Mesenchymal stem cell (in vitro differentiated cells and primary cell): ENCODE data around the gene FBXO21.

Source experiments
- DNase-seq: peaks from one replicate; pipeline ENCODE4 v3.0.0-alpha.2; 2013
- H2AFZ ChIP-seq: one replicate; pipeline ENCODE4 v1.6.1; 2013; ENCODE audit warnings: low read depth, mild to moderate bottlenecking, control low read depth, inconsistent platforms, low read length, moderate library complexity
- H2AK5ac ChIP-seq: 2 replicates; pipeline ENCODE4 v1.6.1; 2013; ENCODE audit warnings: low read length, moderate library complexity, mild to moderate bottlenecking, inconsistent platforms; ENCODE audit not compliant: severe bottlenecking
- H2BK120ac ChIP-seq: one replicate; pipeline ENCODE4 v1.6.1; 2013; ENCODE audit warnings: low read depth, mild to moderate bottlenecking, inconsistent platforms, low read length, moderate library complexity
- H2BK12ac ChIP-seq, 2 experiments: one replicate each; pipeline ENCODE4 v1.6.1; 2013; ENCODE audit warnings: inconsistent platforms in 2 of 2, low read length in 2 of 2, mild to moderate bottlenecking in 2 of 2, moderate library complexity in 2 of 2, control low read depth in 1 of 2
- H2BK15ac ChIP-seq: one replicate; pipeline ENCODE4 v1.6.1; 2013; ENCODE audit warnings: mild to moderate bottlenecking, low read depth, inconsistent platforms; ENCODE audit not compliant: poor library complexity, severe bottlenecking
- H2BK5ac ChIP-seq: 2 replicates; pipeline ENCODE4 v1.6.1; 2013; ENCODE audit warnings: low read depth, mild to moderate bottlenecking, low read length, control low read depth, inconsistent platforms; ENCODE audit not compliant: poor library complexity, severe bottlenecking
- H3K14ac ChIP-seq, 2 experiments: one replicate each; pipeline ENCODE4 v1.6.1; 2013; ENCODE audit warnings: inconsistent platforms in 2 of 2, low read length in 2 of 2, control low read depth in 1 of 2, mild to moderate bottlenecking in 1 of 2, moderate library complexity in 1 of 2
- H3K18ac ChIP-seq, 2 experiments: one replicate each; pipeline ENCODE4 v1.6.1; 2013; ENCODE audit warnings: inconsistent platforms in 2 of 2, low read length in 2 of 2, control low read depth in 1 of 2, low read depth in 1 of 2, mild to moderate bottlenecking in 1 of 2
- H3K23ac ChIP-seq, 2 experiments: one replicate each; pipeline ENCODE4 v1.6.1; 2013; ENCODE audit warnings: inconsistent platforms in 2 of 2, low read length in 2 of 2, mild to moderate bottlenecking in 2 of 2, moderate library complexity in 2 of 2, control low read depth in 1 of 2
- H3K27ac ChIP-seq: 2 replicates; pipeline ENCODE4 v1.5.1; 2013; ENCODE audit warnings: mild to moderate bottlenecking, moderate library complexity, low read length, control low read depth, inconsistent platforms; ENCODE audit not compliant: poor library complexity, severe bottlenecking
- H3K27me3 ChIP-seq, 2 experiments: 2 replicates each; pipeline versions ENCODE4 v1.6.1 to v1.7.0; 2013; ENCODE audit warnings: low read length in 2 of 2, mild to moderate bottlenecking in 2 of 2, moderate library complexity in 2 of 2, control low read depth in 1 of 2, inconsistent platforms in 1 of 2; ENCODE audit not compliant: control insufficient read depth in 1 of 2, insufficient read depth in 1 of 2
- H3K36me3 ChIP-seq, 2 experiments: 2 replicates each; pipeline versions ENCODE4 v1.6.1 to v1.7.0; 2013; ENCODE audit warnings: low read length in 2 of 2, control low read depth in 1 of 2, inconsistent platforms in 1 of 2, low read depth in 1 of 2, mild to moderate bottlenecking in 1 of 2; ENCODE audit not compliant: insufficient read depth in 2 of 2, control insufficient read depth in 1 of 2
- H3K4ac ChIP-seq, 2 experiments: one replicate each; pipeline ENCODE4 v1.6.1; 2013; ENCODE audit warnings: inconsistent platforms in 2 of 2, low read length in 2 of 2, mild to moderate bottlenecking in 2 of 2, moderate library complexity in 2 of 2, control low read depth in 1 of 2, low read depth in 1 of 2
- H3K4me1 ChIP-seq: 2 replicates; pipeline ENCODE4 v1.6.1; 2013; ENCODE audit warnings: low read depth, low read length, control low read depth; ENCODE audit not compliant: control insufficient read depth, insufficient read depth
- H3K4me2 ChIP-seq: 2 replicates; pipeline ENCODE4 v1.6.1; 2013; ENCODE audit warnings: low read length, mild to moderate bottlenecking, inconsistent platforms; ENCODE audit not compliant: poor library complexity, severe bottlenecking
- H3K4me3 ChIP-seq, 2 experiments: 2 replicates each; pipeline versions ENCODE4 v1.5.1 to v1.7.0; 2013; ENCODE audit warnings: low read length in 2 of 2, mild to moderate bottlenecking in 2 of 2, control low read depth in 1 of 2, low read depth in 1 of 2; ENCODE audit not compliant: insufficient read depth in 1 of 2
- H3K79me1 ChIP-seq: replicated peaks from 2 replicates; pipeline ENCODE4 v1.6.1; 2013; ENCODE audit warnings: mild to moderate bottlenecking, control low read depth, low read length, inconsistent platforms; ENCODE audit not compliant: poor library complexity, severe bottlenecking
- H3K9ac ChIP-seq: 2 replicates; pipeline ENCODE4 v1.7.0; 2013; ENCODE audit warnings: mild to moderate bottlenecking, low read length, moderate library complexity
- H3K9me3 ChIP-seq: 2 replicates; pipeline ENCODE4 v1.7.0; 2013; ENCODE audit warnings: mild to moderate bottlenecking, low read length; ENCODE audit not compliant: control insufficient read depth
- H4K8ac ChIP-seq: one replicate; pipeline ENCODE4 v1.6.1; 2013; ENCODE audit warnings: inconsistent platforms, mild to moderate bottlenecking, low read length, moderate library complexity
- H4K91ac ChIP-seq: one replicate; pipeline ENCODE4 v1.6.1; 2013; ENCODE audit warnings: mild to moderate bottlenecking, low read length, inconsistent platforms
- WGBS: methylation state at CpG from one replicate; pipeline ENCODE4 v1.1.7; 2013; ENCODE audit warnings: mixed read lengths; 5-methylcytosine and 5-hydroxymethylcytosine counted together

Gene FBXO21

DNA sequence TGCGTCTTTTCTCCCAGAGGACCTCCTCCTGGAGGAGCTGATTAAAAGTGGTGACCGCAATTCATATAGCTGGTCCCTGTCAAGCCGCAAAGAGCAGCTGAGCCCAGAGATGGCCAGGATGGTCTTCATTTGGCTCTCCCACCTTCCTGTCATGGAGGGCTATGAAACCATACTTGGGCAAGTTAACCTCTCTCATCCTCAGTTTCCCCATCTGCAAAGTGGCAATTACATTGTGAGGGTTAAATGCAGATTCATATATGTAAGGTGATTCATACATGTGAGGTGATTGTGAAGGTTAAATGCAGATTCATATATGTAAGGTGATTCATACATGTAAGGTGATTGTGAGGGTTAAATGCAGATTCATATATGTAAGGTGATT, 87.5 kb downstream of the FBXO21 start:
- no peak overlapping the region for H3K18ac ChIP-seq
- H3K4me3 ChIP-seq, result no peak overlapping the region
- H3K4me2 ChIP-seq, result no peak overlapping the region
- no peak overlapping the region for H2BK120ac ChIP-seq
- H3K79me1 ChIP-seq, result no peaks in the 10 kb centered on the region
- no peaks in the 10 kb centered on the region for H3K36me3 ChIP-seq
- H3K4ac ChIP-seq, result no peak overlapping the region
- H3K4me1 ChIP-seq, result peaks cover 13% of the 10 kb centered on the region
- H2BK15ac ChIP-seq, result no peak overlapping the region
- no peaks in the 10 kb centered on the region for H3K9me3 ChIP-seq
- H3K23ac ChIP-seq, result no peak overlapping the region
- no peak overlapping the region for H4K8ac ChIP-seq
- no peak overlapping the region for H2BK12ac ChIP-seq
- no peak overlapping the region for H2AK5ac ChIP-seq
- H3K27ac ChIP-seq, result no peak overlapping the region
- WGBS, result 89% methylated on average over 3 of the region's 3 CpGs
- H4K91ac ChIP-seq, result no peak overlapping the region
- no peak for DNase-seq
- no peak overlapping the region for H3K9ac ChIP-seq
- no peak overlapping the region for H2AFZ ChIP-seq
- H2BK5ac ChIP-seq, result no peak overlapping the region
- peaks cover 65 to 80% of the 10 kb centered on the region in 2 experiments for H3K27me3 ChIP-seq
- no peak overlapping the region for H3K14ac ChIP-seq

DNA sequence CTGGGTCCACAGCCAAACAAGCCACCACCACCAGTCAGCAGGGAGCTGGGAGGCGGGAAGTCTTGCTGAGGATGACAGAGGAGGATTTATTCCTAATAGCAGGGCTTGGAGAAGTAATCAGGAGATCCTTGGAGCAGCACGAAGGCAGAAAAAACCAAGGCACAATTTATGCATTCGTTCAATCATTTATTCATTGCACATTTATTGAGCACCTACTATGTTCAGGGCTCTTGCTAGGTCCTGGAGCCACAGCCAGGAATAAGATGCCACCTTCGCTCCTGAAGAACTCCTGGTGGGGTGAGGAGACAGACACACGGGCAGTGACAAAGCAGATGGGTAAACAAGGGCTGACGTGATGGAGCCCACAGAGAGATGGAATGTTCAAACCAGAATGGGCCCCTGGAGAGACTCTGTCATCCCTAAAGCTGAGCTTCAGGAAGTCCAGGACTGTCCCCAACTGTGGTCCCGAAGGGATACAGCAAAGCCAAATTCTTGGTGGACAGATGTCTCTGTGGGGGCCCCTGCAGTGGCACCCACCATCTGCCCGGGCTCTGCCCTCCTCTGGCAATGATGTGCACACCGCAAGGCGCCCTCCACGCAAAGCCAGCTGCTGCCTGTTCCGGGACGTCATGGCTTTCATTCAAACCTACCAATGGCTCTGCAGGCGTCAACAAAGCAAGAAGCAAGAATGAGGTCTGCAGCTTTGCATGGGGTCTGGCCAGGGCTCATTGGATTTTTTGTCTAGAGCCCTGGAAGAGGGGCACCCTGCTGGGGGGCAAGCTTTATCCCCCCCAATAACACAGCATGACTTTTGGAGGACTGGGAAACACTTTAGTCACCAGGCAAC, 88.1 kb downstream of the FBXO21 start:
- Histone ChIP-seq H4K8ac (no peak overlapping the region), H2AFZ (no peak overlapping the region), H2BK120ac (no peak overlapping the region), H3K9me3 (no peaks in the 10 kb centered on the region), H3K27me3 (peaks cover 63 to 80% of the 10 kb centered on the region in 2 experiments), H3K9ac (no peak overlapping the region), H3K27ac (no peak overlapping the region), H3K79me1 (no peaks in the 10 kb centered on the region), H3K14ac (no peak overlapping the region), H3K4me3 (no peak overlapping the region), H2BK5ac (no peak overlapping the region), H3K4ac (no peak overlapping the region), H3K23ac (no peak overlapping the region), H3K36me3 (no peaks in the 10 kb centered on the region), H2BK15ac (no peak overlapping the region), H2AK5ac (no peak overlapping the region), H2BK12ac (no peak overlapping the region), H3K4me1 (peaks cover 13% of the 10 kb centered on the region), H4K91ac (no peak overlapping the region), H3K4me2 (no peak overlapping the region), H3K18ac (no peak overlapping the region)
- DNase-seq, result no peak
- 62% methylated on average over 13 of the region's 14 CpGs for WGBS

DNA sequence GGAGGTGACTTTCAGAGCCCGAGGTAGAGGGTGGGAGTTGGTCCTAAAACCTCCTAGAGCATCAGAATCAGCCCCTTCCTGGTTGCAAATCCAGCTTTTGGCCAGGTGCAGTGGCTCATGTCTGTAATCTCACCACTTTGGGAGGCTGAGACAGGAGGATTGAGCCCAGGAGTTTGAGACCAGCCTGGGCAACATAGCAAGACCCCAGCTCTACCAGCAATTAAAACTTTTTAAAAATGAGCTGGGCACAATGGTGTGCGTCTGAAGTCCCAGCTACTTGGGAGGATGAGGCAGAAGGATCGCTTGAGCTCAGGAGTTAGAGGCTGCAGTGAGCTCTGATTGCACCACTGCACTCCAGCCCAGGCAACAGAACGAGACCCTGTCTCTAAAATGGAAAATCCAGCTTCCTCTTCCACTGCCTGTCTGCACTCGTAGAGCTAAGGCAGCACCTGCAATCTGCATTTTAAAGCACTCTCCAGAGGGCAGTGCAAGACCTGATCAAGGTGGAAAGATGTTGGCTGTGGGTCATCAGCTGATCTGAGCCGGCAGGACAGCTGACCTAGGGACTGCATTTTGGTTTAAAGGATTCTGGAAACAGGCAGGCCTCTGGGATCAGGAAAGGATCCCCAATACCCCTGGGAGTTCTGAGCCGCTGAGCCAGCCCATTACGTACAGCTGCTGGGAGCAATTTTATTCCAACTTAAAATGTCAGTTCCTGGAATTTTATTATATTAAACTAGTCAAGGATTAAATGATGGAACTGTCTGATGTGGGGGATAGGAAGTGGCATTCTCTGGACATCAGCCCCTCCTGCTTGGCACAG, 89.2 kb downstream of the FBXO21 start:
- Histone ChIP-seq H3K4me2 (no peak overlapping the region), H2BK5ac (no peak overlapping the region), H3K9ac (no peak overlapping the region), H3K27me3 (peaks cover 71 to 82% of the 10 kb centered on the region in 2 experiments), H2BK120ac (no peak overlapping the region), H3K4me1 (peaks cover 13% of the 10 kb centered on the region), H3K4me3 (no peak overlapping the region), H3K4ac (no peak overlapping the region), H2BK12ac (no peak overlapping the region), H3K18ac (no peak overlapping the region), H3K36me3 (no peaks in the 10 kb centered on the region), H2BK15ac (no peak overlapping the region), H3K9me3 (no peaks in the 10 kb centered on the region), H2AK5ac (no peak overlapping the region), H3K79me1 (no peaks in the 10 kb centered on the region), H2AFZ (no peak overlapping the region), H3K27ac (no peak overlapping the region), H4K91ac (no peak overlapping the region), H4K8ac (no peak overlapping the region), H3K14ac (no peak overlapping the region), H3K23ac (no peak overlapping the region)
- DNase-seq, result no peak
- WGBS, result 72% methylated on average over 6 of the region's 8 CpGs

DNA sequence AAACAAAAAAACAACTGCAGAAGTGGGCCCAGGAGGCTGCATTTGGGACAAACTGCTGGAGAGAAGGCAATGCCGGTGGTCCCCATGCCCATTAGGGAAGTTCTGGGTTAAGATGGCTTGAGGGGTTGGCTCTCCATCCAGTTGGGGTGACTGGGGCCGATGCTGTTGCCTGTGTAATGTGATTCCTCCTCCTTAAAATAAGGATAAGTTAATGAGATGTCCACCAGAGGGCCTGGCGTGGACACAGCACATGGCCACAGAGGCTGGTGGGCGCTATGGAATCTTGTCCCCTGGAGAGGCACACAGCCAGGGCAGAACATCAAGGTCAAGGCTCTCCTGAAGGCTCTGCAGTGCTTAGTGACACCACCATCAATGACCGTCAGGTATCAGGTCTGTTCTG, 90.0 kb downstream of the FBXO21 start:
- no peak overlapping the region for H3K9ac ChIP-seq

More for the DNA sequence above, 90.0 kb downstream of the FBXO21 start:
- Histone ChIP-seq H3K9me3 (no peaks in the 10 kb centered on the region), H2BK5ac (no peak overlapping the region), H3K36me3 (no peaks in the 10 kb centered on the region), H3K14ac (no peak overlapping the region), H2AFZ (no peak overlapping the region), H2BK12ac (no peak overlapping the region), H3K4me3 (no peak overlapping the region), H3K18ac (no peak overlapping the region), H2AK5ac (no peak overlapping the region), H3K79me1 (no peaks in the 10 kb centered on the region), H3K27ac (no peak overlapping the region), H2BK15ac (no peak overlapping the region), H4K8ac (no peak overlapping the region), H3K4ac (no peak overlapping the region), H2BK120ac (no peak overlapping the region), H3K4me2 (no peak overlapping the region), H4K91ac (no peak overlapping the region), H3K4me1 (peaks cover 13% of the 10 kb centered on the region), H3K27me3 (peaks cover 79 to 82% of the 10 kb centered on the region in 2 experiments), H3K23ac (no peak overlapping the region)
- 60% methylated on average over 5 of the region's 5 CpGs for WGBS
- DNase-seq, result peak; percentile 26
